CD4-positive, alpha-beta T cell treated with Interleukin-4 for 1 hour (primary cell): Measurements from ENCODE around the gene PREX1.
"Not testable (repeated sequence)": the region's sequence is repeated elsewhere in the genome, so short reads cannot be mapped to it uniquely, and the experiment has no call there.

ENCODE experiments used
- DNase-seq, 2 donors: peaks; one replicate each; pipeline ENCODE4 v3.0.0-alpha.2; 2020 to 2022

PREX1 gene

DNA sequence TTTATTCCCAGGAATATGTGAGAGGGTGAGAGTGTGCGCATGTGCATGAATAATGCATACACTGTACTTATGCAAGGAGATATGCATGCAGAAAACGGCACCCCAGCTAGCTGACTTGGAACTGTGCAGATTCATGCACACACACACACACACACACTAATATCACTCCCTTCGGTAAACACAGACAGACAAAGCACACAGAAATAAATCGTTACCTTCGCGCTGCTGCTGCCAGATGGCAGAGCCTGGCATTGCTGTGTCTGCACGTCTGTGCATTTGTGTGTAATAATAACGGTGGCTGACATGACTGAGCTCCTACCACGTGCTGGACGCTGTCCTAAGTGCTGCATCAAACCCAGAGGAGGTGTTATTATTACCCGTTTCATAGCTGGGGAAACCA is 36.8 kb downstream of the PREX1 start:
- no peak for DNase-seq

- DNase-seq = no peak
Measured at GRCh38 chr20:48790473-48791003, 37.3 kb downstream of the PREX1 start.

DNA sequence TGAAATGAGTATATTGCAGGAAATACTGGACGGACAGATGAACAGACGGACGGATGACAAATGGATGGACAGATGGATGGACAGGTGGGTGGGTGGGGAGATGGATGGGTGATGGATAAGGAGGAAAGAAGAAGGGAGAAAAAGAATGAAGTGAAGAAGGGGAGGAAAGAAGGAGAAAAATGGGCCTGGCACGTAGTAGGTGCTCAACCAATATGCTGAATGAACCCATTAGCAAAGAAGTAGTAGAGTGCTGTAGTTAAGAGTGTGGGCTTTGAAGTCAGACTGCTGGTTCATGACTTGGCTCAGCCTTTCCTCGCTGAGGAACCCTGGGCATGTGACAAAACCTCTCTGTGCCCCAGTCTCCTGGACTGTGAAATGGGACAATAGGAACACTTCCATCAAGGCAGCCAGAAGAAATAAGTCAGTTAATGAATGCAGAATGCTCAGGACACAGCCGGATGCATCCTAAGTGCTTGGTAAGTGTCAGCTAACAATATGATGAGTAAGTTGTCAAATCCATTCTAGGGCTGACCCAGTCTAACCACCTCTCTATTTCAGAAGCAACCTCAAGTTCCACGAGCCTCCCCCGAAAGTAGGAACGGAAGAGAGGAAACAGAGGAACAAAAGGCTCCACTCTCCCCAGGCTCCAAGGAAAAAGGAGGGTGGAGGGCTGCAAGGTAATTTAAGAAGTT is 37.9 kb downstream of the PREX1 start:
- DNase-seq = no peak

- DNase-seq = no peak
Measured at GRCh38 chr20:48789185-48789668, 38.6 kb downstream of the PREX1 start.

DNA sequence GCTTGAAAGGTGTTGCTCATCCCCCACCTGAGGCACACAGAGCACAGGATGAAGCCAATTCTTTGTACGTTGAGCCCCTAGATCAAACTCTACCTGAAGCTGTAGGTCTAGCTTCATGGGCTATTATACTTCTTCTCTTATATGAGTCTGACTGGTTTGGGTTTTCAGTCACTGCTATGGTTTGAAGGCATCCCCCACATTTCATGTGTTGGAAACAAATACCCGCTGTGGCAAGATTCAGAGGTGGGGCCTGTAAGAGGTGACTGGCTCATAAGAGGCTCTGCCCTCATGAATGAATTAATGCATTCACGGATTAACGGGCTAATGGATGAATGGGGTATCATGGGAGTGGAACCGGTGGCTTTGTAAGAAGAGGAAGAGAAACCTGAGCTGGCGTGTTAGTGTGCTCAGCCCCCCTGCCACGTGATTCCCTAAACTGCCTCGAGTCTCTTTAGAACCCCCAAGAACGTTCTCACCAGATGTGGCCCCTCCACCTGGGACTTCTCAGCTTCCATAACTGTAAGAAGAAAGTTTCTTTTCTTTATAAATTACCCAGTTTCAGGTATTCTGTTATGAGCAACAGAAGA is 39.2 kb downstream of the PREX1 start:
- DNase-seq = peak in 1 of 2 donors; percentile 55

DNA sequence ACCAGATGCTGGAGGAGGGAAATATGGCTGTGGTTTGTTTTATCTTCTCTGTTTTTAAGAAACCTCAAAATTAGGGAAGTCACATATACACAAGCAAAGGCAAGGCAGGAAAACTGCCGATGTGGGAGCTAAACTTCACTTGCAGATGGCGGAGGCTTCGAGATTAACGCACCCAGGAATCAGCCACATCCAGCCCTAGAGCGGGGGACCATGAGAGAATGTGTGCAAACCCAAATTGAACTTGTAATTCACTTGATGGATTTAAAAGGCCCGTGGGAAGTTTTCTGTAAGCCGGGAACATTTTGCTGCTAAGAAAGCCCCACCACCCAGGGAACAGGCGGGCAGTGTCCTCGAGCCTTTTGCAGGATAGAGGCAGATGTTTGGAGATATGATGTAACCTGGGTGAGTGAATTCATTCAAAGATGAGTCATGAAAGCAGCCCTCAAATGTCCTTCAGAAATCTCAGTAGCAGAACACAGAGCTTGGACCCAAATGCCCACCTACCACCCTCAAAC is 39.9 kb downstream of the PREX1 start:
- DNase-seq = no peak

- no peak for DNase-seq
Measured at GRCh38 chr20:48786951-48787705, 40.7 kb downstream of the PREX1 start.

- no peak for DNase-seq
Measured at GRCh38 chr20:48785801-48786200, 42.0 kb downstream of the PREX1 start.

GRCh38 chr20:48785256-48785655 is 42.5 kb downstream of the PREX1 start:
- DNase-seq = no peak

- no peak for DNase-seq
Measured at GRCh38 chr20:48784273-48784641, 43.5 kb downstream of the PREX1 start.

DNA sequence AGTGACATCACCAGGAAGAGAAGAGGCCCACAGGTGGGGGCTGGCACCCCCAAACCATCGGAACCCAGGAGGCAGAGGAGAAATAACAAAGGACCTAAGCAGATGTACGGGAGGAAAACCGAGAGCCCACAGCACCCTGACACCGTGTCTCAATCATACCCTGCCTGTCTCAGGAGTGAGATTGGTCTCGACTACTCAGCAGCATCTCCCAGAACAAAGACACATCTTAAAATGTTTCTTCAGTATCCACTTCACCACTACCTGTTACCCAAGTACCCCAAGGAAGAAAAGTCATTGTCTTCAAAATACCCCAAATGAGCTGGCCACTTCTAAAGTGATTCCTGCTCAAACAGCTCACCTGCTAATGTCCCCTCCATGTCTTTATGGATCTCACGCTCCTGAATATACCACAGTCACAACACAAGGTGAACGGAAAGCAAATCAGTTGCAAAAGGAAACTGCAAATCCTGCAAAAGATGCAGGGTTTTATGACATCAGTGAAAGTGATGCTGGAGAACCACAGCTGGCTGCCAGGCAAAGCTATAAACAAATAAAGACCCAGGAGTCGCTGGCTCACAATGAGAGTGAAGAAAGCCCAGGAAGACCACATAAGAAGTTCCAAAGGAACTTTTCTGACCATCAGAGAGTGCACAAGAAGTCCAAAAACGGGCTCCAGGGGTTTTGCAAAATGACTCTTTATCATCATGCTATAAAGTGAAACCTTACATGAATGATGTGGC is 44.1 kb downstream of the PREX1 start:
- peak; percentile 35 to 66 for DNase-seq

DNA sequence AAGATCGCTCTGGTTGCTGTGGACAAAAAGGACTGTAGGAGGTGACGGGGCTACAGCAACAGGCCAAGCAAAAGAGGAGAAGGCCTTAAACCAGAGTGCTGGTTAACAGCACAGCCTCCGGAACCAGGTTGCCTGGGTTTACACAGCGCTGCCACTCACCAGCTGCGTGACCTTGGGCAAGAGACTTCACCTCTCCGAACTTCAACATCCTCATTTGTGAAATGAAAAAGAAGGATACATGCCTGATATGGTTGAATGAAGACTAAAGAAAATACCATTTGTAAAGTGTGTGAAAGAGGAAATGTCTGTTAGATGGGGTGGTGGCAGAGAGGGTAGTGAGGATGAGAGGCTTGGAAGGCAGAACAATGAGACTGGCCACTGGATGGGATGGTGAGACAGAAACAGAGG is 44.9 kb downstream of the PREX1 start:
- no peak for DNase-seq

DNA sequence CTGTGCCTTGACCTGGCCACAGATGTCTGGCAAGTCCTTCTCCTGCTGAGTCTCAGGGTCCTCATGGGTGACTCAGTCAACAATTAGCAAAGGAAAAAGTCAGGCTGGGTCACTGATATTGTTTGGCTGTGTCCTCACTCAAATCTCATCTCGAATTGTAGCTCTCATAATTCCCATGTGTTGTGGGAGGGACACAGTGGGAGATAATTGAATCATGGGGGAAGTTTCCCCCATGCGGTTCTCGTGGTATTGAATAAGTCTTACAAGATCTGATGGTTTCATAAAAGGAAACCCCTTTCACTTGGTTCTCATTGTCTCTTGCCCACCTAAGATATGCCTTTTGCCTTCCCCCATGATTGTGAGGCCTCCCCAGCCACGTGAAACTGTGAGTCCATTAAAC is 45.7 kb downstream of the PREX1 start:
- DNase-seq = no peak

DNA sequence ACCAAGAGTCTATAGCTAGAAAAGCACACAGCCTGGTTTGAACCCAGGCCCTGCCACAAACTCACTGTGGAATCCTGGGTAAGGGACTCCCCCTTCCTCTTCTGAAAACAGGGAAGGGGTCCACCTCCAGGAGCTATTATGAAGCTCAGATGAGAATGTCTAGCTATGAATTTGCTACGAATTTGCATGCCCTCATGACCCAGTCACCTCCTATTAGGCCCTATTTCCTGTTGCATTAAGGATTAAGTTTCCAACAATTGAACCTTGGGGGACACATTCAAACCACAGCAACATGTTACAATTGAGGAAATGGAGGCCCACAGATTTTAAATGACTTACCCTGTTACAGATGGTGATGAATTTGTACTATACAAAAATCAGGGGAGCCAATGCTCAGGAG is 46.2 kb downstream of the PREX1 start:
- DNase-seq = no peak

DNA sequence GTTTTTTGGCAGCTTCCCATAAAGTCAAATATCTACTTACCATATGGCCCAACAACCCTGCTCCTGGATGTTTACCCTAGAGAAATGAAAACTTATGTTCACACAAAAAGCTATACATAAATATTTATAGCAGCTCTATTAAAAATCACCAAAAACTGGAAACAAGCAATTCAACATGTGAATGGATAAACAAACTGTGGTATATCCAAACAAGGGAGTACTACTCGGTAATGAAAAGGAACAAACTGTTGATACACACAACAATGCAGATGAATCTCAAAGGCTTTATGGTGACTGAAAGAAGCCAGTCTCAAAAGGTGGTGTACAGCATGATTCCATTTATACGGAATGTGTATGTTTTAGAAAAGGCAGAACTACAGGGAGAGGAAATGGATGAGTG is 48.4 kb downstream of the PREX1 start:
- DNase-seq = no peak

DNA sequence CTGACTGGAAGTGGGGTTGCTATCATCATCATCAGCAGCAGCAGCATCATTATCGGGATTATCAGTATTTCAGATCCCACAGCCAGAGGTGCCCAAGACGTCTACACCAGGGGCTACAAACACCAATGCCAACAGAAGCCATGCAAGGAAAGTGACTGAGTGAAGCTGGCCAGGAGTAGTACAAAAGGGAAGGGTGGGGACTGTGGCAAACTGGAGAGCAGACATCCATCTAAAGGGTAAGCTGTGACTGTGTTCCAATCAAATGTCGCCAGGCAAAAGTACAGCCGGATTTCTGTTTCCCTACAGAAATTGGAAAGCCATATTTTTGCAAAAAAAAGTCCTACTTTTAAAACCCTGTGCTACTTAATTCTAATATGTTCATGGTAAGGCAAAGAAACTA is 50.0 kb downstream of the PREX1 start:
- DNase-seq = no peak

- DNase-seq = peak; percentile 34 to 65
Measured at GRCh38 chr20:48777005-48777404, 50.8 kb downstream of the PREX1 start.

DNA sequence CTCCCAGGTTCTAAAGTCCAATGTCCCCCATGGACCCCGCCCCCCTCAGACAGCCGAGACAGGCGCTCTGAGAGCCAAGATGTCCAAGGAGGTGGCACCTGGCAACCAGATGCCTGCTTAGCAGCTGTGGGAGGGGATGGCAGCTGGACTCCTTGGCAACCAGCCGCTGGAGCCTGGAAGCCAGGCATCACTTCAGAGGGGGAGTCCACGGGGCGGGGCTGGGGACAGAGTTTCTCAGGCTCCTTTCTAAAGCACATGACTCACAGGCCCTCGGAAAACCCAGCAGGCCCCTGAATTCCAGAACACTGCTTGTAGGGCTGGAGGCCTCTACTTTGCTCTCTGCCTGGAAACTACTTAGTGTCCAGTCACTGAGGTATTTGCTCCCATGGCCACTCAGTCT is 51.5 kb downstream of the PREX1 start:
- DNase-seq = peak in 1 of 2 donors; percentile 43

DNA sequence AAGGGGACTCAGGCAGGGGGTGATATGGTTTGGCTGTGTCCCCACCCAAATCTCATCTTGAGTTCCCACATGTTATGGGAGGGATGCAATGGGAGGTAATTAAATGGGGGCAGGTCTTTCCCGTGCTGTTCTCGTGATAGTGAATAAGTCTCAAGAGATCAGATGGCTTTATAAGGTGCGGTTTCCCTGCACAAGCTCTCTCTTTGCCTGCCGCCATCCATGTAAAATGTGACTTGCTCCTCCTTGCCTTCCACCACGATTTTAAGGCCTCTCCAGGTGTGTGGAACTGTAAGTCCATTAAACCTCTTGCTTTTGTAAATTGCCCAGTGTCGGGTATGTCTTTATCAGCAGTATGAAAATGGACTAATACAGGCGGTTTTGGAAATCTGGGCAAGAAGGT is 52.3 kb downstream of the PREX1 start:
- not testable (repeated sequence) for DNase-seq

DNA sequence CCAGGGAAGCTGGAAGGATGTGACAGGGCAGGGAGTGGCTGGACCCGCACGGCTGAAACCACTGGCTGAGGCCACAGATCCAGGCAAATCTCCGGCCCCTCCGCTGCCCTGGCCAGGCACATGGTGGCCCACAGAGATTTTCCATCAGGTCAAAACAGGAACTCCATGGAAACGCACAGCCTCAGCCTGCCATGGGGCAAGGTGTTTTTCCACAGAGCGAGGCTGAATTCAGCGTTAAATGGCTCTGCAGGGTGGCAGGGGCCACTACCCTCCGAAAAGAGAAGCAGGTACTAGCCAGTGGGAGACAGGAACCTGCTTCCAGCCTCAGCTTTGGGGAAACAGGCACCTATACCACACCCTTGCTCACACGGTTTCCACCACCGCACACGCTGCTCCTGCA is 53.1 kb downstream of the PREX1 start:
- no peak for DNase-seq

- peak in 1 of 2 donors; percentile 56 for DNase-seq
Measured at GRCh38 chr20:48773837-48774418, 53.9 kb downstream of the PREX1 start.

- DNase-seq = peak; percentile 39 to 70
Measured at GRCh38 chr20:48772183-48772976, 55.4 kb downstream of the PREX1 start.
